ENCODE data around the gene PPOX. TPM values are rescaled to one million over a fixed set of nuclear protein-coding genes. Genes with fewer than 3 reads are reported as not detected.

PPOX gene
- total RNA-seq (2014; rRNA removed; shearing (Covaris generic)) = 24.7 and 26.5 TPM in 2 replicates
- 39.6 and 46.2 TPM in 2 replicates for polyA plus RNA-seq (2016; fragmentation: Nextera tagmentation; extraction: Ambion mirVana)
- long read RNA-seq, transcript PPOX-202 (13 exons, 1,740 nt) = major isoform, 13 of 41 reads
- long read RNA-seq, partial matches to known transcripts = 5 of 41 reads
- long read RNA-seq, other reads (novel, unspliced or antisense) = 22 of 41 reads

DNA sequence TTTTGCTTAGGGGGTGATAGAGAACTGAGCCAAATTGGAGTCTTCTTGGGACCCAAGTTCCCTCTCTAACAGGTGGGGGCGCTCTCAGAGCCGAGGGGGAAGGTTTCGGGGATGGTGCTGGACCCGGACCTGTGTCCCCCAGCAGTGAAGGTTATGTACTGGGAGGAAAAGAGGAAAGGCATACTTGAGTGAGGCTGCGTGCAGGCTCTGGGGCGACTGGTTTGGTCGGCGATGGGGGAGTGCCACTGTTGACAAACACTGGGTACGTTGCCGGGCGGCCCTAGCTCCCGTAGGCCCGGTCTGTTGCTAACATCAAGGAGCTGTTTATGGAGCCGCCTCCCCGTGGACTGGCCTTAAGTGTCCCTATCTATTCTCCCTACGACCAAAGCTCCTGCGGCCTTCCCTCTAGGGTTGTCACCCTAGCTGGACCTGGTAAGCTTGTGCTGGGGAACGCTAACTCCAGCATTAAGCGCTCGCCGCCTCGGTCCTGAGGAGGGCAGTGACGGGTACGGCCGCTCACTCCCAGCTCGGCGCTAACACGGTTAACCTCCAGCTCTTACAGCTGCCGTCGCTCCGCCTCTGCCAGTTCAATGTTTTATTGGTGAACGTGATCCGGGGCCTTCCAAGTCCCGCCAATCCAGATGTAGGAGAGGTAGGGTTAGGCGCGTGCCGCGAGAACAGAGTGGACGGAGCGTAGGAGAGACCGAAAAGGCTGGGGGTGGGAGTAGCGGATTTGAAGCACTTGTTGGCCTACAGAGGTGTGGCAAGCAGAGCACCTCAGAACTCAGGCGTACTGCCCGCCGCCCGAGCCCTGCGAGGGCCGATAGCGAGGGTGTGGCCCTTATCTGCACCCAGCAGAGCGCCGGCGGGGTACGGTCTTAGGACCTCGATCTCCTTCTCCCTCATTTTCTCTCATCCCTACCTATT lies at the start of gene PPOX:
TSS of gene PPOX (plus strand) at position 685 of the 927 bp plus-strand sequence. CDS start 422 bp downstream, outside the sequence.
- peak within 1 kb of the TSS; percentile 84 for H3K4me3 Mint-ChIP-seq
- TF ChIP-seq, protein P1, sequence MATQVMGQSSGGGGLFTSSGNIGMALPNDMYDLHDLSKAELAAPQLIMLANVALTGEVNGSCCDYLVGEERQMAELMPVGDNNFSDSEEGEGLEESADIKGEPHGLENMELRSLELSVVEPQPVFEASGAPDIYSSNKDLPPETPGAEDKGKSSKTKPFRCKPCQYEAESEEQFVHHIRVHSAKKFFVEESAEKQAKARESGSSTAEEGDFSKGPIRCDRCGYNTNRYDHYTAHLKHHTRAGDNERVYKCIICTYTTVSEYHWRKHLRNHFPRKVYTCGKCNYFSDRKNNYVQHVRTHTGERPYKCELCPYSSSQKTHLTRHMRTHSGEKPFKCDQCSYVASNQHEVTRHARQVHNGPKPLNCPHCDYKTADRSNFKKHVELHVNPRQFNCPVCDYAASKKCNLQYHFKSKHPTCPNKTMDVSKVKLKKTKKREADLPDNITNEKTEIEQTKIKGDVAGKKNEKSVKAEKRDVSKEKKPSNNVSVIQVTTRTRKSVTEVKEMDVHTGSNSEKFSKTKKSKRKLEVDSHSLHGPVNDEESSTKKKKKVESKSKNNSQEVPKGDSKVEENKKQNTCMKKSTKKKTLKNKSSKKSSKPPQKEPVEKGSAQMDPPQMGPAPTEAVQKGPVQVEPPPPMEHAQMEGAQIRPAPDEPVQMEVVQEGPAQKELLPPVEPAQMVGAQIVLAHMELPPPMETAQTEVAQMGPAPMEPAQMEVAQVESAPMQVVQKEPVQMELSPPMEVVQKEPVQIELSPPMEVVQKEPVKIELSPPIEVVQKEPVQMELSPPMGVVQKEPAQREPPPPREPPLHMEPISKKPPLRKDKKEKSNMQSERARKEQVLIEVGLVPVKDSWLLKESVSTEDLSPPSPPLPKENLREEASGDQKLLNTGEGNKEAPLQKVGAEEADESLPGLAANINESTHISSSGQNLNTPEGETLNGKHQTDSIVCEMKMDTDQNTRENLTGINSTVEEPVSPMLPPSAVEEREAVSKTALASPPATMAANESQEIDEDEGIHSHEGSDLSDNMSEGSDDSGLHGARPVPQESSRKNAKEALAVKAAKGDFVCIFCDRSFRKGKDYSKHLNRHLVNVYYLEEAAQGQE (IDR thresholded peaks at IDR 0.05; ENCODE audit: unreplicated experiment) = no peak
- no peak for TF ChIP-seq NANOG (IDR thresholded peaks at IDR 0.05; ENCODE audit: borderline replicate concordance)
- peak; percentile 68 for TF ChIP-seq POLR2AphosphoS5 (IDR thresholded peaks at IDR 0.05; ENCODE audit: low read depth)
- no peak for TF ChIP-seq ZNF331 (CRISPR knock-in tag; IDR thresholded peaks at IDR 0.05; ENCODE audit: low read depth)
- TF ChIP-seq EZH2phosphoT487 (IDR thresholded peaks at IDR 0.05; ENCODE audit: unreplicated experiment) = no peak
- TF ChIP-seq, protein P2, sequence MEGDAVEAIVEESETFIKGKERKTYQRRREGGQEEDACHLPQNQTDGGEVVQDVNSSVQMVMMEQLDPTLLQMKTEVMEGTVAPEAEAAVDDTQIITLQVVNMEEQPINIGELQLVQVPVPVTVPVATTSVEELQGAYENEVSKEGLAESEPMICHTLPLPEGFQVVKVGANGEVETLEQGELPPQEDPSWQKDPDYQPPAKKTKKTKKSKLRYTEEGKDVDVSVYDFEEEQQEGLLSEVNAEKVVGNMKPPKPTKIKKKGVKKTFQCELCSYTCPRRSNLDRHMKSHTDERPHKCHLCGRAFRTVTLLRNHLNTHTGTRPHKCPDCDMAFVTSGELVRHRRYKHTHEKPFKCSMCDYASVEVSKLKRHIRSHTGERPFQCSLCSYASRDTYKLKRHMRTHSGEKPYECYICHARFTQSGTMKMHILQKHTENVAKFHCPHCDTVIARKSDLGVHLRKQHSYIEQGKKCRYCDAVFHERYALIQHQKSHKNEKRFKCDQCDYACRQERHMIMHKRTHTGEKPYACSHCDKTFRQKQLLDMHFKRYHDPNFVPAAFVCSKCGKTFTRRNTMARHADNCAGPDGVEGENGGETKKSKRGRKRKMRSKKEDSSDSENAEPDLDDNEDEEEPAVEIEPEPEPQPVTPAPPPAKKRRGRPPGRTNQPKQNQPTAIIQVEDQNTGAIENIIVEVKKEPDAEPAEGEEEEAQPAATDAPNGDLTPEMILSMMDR (conservative IDR thresholded peaks at IDR 0.05; ENCODE audit: low read depth in 2 of 2) = peak; percentile 68 to 69
- TF ChIP-seq, protein P3, sequence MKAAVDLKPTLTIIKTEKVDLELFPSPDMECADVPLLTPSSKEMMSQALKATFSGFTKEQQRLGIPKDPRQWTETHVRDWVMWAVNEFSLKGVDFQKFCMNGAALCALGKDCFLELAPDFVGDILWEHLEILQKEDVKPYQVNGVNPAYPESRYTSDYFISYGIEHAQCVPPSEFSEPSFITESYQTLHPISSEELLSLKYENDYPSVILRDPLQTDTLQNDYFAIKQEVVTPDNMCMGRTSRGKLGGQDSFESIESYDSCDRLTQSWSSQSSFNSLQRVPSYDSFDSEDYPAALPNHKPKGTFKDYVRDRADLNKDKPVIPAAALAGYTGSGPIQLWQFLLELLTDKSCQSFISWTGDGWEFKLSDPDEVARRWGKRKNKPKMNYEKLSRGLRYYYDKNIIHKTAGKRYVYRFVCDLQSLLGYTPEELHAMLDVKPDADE (IDR thresholded peaks at IDR 0.05) = peak; percentile 74
- H3K36me3 ChIP-seq (ENCODE audit: insufficient read depth) = no peaks in the 10 kb centered on the region; the same call in none of the 2 replicates
- H3K27me3 ChIP-seq (ENCODE audit: insufficient read depth) = no peaks in the 10 kb centered on the region
- H3K27me3 Mint-ChIP-seq (ENCODE audit: insufficient read depth, low read depth, poor library complexity) = peaks cover 22% of the 10 kb centered on the region
- no peaks in the 10 kb centered on the region; the same call in 1 of the 2 replicates for H4K20me1 ChIP-seq (replicated peaks; ENCODE audit: insufficient read depth)
- peaks cover 20% of the 10 kb centered on the region for H3F3A ChIP-seq (replicated peaks; ENCODE audit: low read depth)
- peaks cover 7% of the 10 kb centered on the region; the same call in 1 of the 2 replicates for H3K4me1 ChIP-seq (ENCODE audit: insufficient read depth)
- peak within 1 kb of the TSS; percentile 21 for H3K27ac ChIP-seq (ENCODE audit: low read depth)
- H3K36me3 Mint-ChIP-seq (ENCODE audit: low read depth) = peaks cover 32% of the 10 kb centered on the region
- H3K9me2 ChIP-seq (ENCODE audit: insufficient read depth) = no peaks in the 10 kb centered on the region
- H3K4me1 Mint-ChIP-seq = peaks cover 16% of the 10 kb centered on the region
- ATAC-seq = peak; percentile 94
- H2AFZ ChIP-seq = peak within 1 kb of the TSS; percentile 56
- no peaks in the 10 kb centered on the region for H3K79me2 ChIP-seq (replicated peaks; ENCODE audit: insufficient read depth)
- H3K27ac Mint-ChIP-seq = peak within 1 kb of the TSS; percentile 95
- DNase-seq (ENCODE audit: low spot score) = peak; percentile 99
- H3K9me3 Mint-ChIP-seq = no peaks in the 10 kb centered on the region
- peak within 1 kb of the TSS; percentile 89 for H3K4me2 ChIP-seq
- H3K4me3 ChIP-seq = peak within 1 kb of the TSS; percentile 80
